ENCODE data around the gene RDM1.

The RDM1 gene

GRCh38 chr17:35875800-35876139 lies 54.8 kb downstream of the RDM1 start:
- in situ Hi-C loops (cut with MboI; ENCODE audit: low sequenced_read_pairs), result no loop called here

- in situ Hi-C loops (cut with MboI; ENCODE audit: low sequenced_read_pairs), result no loop called here
Observed at GRCh38 chr17:35875072-35875799, 55.3 kb downstream of the RDM1 start.

GRCh38 chr17:35872196-35872980 lies 58.2 kb downstream of the RDM1 start:
- in situ Hi-C loops (cut with MboI; ENCODE audit: low sequenced_read_pairs), result no loop called here

- in situ Hi-C loops (cut with MboI; ENCODE audit: low sequenced_read_pairs), result no loop called here
Observed at GRCh38 chr17:35870906-35871819, 59.4 kb downstream of the RDM1 start.

- in situ Hi-C loops (cut with MboI; ENCODE audit: low sequenced_read_pairs), result no loop called here
Observed at GRCh38 chr17:35868737-35869136, 61.8 kb downstream of the RDM1 start, which contains the start of gene HEATR9. TSS of gene HEATR9 (minus strand) at chr17:35868891. CDS start at chr17:35868742, 149 bp downstream.
